Large intestine (tissue), 3 donors: Measurements from ENCODE around the gene MTR. TPM values are rescaled to one million over a fixed set of nuclear protein-coding genes. Genes with fewer than 3 reads are reported as not detected.

Experiments used
- DNase-seq, 2 donors: peaks; one replicate each; pipeline versions ENCODE4 v3.0.0 to v3.0.0-alpha.2; 2013
- H3K27ac ChIP-seq: one replicate; pipeline ENCODE4 v1.5.1; 2013; ENCODE audit warnings: low read length
- H3K27me3 ChIP-seq: 2 replicates; pipeline ENCODE4 v1.6.1; 2013; ENCODE audit warnings: low read length; ENCODE audit not compliant: control insufficient read depth, insufficient read depth
- H3K36me3 ChIP-seq: 2 replicates; pipeline ENCODE4 v1.6.1; 2013; ENCODE audit warnings: low read length; ENCODE audit not compliant: control insufficient read depth, insufficient read depth
- H3K4me1 ChIP-seq: one replicate; pipeline ENCODE4 v1.6.1; 2013; ENCODE audit warnings: low read length; ENCODE audit not compliant: control insufficient read depth, insufficient read depth
- H3K4me3 ChIP-seq: one replicate; pipeline ENCODE4 v1.5.1; 2013; ENCODE audit warnings: low read length
- H3K9me3 ChIP-seq: one replicate; pipeline ENCODE4 v1.6.1; 2013; ENCODE audit warnings: mild to moderate bottlenecking, low read depth, low read length, moderate library complexity; ENCODE audit not compliant: control insufficient read depth
- WGBS: methylation state at CpG from one replicate; pipeline ENCODE4 v1.1.5; 2013; ENCODE audit warnings: low lambda C conversion rate; ENCODE audit not compliant: insufficient coverage; 5-methylcytosine and 5-hydroxymethylcytosine counted together
- polyA plus RNA-seq: library from polyadenylated mRNA; unstranded; fragments of 120-200 nt; gene quantifications from one replicate; pipeline ENCODE4 v1.2.1, GENCODE V29; 2013

Gene MTR
- polyA plus RNA-seq, 1 donor: 20.2 TPM

DNA sequence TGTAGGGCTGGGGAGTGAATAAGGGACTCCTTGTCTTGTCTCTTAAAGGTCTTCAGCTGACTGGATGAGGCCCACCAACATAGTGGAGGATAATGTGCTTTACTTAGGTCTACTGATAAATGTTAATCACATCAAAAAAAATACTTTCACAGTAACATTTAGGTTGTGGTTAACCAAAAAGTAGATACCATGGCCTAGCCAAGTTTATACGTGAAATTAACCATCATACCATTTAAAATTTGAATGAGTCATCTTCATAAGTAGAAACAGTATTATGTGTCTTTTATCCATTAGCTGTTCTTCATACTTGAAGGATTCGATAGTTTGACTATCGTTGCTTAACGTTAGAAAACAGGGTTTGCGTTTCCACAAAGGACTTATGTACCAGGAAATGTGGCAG, 80.9 kb downstream of the MTR start:
- Histone ChIP-seq H3K4me3 (no peak overlapping the region), H3K4me1 (no peaks in the 10 kb centered on the region), H3K27me3 (no peaks in the 10 kb centered on the region), H3K27ac (no peak overlapping the region), H3K9me3 (no peaks in the 10 kb centered on the region), H3K36me3 (peaks cover 31% of the 10 kb centered on the region)
- 82% methylated on average over 2 of the region's 5 CpGs for WGBS
- no peak for DNase-seq

DNA sequence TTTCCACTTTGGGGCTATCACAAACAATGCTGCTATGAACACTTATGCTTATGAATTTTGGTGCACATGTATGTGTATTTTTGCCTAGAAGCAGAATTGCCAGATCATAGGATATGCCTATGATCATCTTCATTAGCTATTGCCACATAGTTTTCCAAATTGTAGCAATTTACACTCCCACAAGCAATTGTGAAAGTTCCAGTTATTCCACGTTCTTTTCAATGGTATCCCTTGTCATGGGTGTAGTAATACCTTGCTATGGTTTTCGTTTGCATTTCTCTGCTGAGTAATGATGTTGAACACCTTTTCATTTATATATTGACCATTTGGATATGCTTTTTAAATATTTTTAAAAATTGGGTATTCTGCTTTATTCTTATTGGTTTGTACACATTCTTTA, 82.6 kb downstream of the MTR start:
- H3K27me3 ChIP-seq: no peaks in the 10 kb centered on the region
- peaks cover 32% of the 10 kb centered on the region for H3K36me3 ChIP-seq
- H3K9me3 ChIP-seq: no peaks in the 10 kb centered on the region
- DNase-seq: no peak
- no peak overlapping the region for H3K27ac ChIP-seq
- WGBS: no CpG with 5 or more reads among the region's 2 CpGs
- no peak overlapping the region for H3K4me3 ChIP-seq
- no peaks in the 10 kb centered on the region for H3K4me1 ChIP-seq

DNA sequence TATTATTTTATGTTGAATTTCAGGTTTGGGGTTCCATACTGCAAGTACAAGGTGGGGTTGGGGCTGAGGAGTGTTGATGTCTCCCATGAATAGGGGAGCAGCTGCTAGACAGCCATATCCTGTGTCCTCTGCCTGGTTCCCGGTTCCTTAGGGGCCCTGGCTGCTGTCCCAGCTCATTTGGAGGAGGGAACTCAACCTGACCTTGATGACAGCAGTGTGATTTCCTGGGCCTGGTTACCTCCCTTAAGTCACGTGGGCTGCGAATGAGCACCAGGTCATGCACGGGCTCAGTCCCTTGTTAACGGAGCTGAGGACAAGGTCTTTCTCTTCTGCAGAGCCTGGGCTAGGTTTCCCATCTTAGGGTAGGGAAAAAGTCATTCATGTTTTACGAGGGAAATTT, 85.1 kb downstream of the MTR start:
- no CpG with 5 or more reads among the region's 6 CpGs for WGBS
- DNase-seq: no peak
- no peaks in the 10 kb centered on the region for H3K4me1 ChIP-seq
- H3K4me3 ChIP-seq: no peak overlapping the region
- H3K36me3 ChIP-seq: peaks cover 27% of the 10 kb centered on the region
- H3K27me3 ChIP-seq: no peaks in the 10 kb centered on the region
- no peak overlapping the region for H3K27ac ChIP-seq
- no peaks in the 10 kb centered on the region for H3K9me3 ChIP-seq

DNA sequence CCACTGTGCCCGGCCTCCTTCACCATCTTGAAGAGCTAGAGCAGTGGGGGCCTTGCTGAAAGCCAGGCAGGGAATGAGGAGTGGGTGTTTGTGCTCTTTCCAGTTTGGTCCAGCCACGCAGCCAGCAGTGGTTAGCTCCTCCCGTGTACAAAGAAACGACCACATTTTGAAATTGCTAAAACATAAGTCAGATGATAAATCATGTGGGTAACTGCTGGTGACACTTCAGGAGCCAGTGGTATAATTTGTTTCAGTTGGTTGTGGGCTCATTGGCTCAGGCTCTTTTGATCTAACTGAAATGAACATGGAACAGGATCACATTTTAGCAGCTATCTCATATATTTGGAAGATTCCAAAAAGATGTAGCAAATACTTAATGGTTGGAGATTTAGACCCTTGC, 87.6 kb downstream of the MTR start:
- DNase-seq: no peak
- WGBS: no CpG with 5 or more reads among the region's 4 CpGs
- Histone ChIP-seq H3K9me3 (no peaks in the 10 kb centered on the region), H3K27me3 (no peaks in the 10 kb centered on the region), H3K36me3 (peaks cover 35% of the 10 kb centered on the region), H3K27ac (no peak overlapping the region), H3K4me3 (no peak overlapping the region), H3K4me1 (no peaks in the 10 kb centered on the region)

DNA sequence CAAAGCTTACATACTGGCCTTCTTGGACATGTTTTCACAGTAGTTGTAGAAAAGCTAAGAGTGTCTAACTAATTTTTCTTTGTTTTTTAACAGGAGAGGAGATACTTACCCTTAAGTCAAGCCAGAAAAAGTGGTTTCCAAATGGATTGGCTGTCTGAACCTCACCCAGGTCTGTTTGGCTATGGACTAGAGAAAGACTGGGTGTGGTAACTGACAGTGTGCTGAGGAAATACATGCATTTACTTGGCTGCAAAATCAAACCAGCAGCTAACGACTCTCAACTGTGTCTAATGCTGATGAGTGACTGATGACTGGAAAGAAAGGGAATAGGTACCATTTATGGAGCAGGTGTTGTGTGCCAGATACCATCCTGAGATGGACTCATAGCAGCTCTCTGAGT, 91.1 kb downstream of the MTR start:
- Histone ChIP-seq H3K4me3 (no peak overlapping the region), H3K4me1 (no peaks in the 10 kb centered on the region), H3K27ac (no peak overlapping the region), H3K36me3 (peaks cover 51% of the 10 kb centered on the region), H3K27me3 (no peaks in the 10 kb centered on the region), H3K9me3 (no peaks in the 10 kb centered on the region)
- no peak for DNase-seq
- 83% methylated on average over 1 of the region's 1 CpG for WGBS

DNA sequence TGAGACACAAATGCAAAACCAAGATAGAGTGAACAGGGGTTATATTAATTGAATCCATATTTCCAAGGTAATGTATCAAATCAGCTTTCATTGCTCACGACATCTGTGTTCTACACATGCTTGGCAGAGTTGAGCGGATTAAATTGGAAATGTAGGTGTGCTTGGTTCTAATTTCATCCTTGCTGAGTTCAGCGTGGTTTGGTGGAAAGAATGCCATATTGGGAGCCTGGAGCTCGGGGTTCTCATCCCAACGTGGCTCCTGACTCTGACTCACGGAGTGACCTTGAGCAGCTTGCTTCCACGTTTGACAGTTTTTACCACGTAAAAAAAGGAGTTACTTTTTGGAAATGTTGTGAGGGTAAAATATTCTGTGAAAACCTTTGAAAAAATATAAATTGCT, 92.0 kb downstream of the MTR start:
- Histone ChIP-seq H3K27me3 (no peaks in the 10 kb centered on the region), H3K27ac (no peak overlapping the region), H3K9me3 (no peaks in the 10 kb centered on the region), H3K36me3 (peaks cover 57% of the 10 kb centered on the region), H3K4me3 (no peak overlapping the region), H3K4me1 (no peaks in the 10 kb centered on the region)
- no CpG with 5 or more reads among the region's 8 CpGs for WGBS
- DNase-seq: no peak

DNA sequence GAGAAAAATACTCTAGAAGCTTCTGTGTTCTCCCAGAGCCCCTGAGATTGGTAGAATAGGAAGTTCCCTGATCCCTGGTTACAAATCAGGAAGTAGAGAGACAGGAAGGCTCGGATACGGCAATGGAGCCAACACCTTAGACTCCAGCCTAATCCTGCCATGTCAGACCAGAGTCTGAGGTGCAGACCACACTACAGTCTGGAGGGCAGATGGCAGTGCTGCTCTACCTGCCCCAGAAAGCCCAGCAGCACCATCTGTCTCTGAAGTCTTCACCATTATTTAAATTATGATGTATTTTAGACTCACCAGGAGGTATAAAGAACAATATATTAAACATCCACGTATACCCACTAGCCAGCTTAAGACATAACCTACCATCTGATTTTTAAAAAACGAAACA, 93.0 kb downstream of the MTR start:
- Histone ChIP-seq H3K27me3 (no peaks in the 10 kb centered on the region), H3K36me3 (peaks cover 63% of the 10 kb centered on the region), H3K9me3 (no peaks in the 10 kb centered on the region), H3K4me1 (no peaks in the 10 kb centered on the region), H3K27ac (no peak overlapping the region), H3K4me3 (no peak overlapping the region)
- no CpG with 5 or more reads among the region's 4 CpGs for WGBS
- no peak for DNase-seq

DNA sequence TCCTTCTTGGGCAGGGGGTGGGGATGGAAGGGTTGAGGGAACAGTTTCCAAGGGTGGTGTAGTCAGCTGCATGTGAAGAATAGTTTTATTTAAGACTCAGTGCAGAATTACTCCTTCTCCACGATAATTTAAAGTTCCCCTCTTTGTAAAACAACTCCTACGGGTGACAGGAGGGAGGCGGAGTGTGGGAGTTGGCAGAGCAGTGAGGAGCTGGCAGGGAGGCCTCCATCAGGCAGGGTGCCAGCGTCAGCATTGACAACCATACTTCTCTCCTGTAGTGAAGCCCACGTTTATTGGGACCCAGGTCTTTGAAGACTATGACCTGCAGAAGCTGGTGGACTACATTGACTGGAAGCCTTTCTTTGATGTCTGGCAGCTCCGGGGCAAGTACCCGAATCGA, 93.8 kb downstream of the MTR start:
- Histone ChIP-seq H3K27ac (no peak overlapping the region), H3K4me3 (no peak overlapping the region), H3K36me3 (peaks cover 69% of the 10 kb centered on the region), H3K9me3 (no peaks in the 10 kb centered on the region), H3K4me1 (no peaks in the 10 kb centered on the region), H3K27me3 (no peaks in the 10 kb centered on the region)
- DNase-seq: no peak
- 87% methylated on average over 3 of the region's 8 CpGs for WGBS

DNA sequence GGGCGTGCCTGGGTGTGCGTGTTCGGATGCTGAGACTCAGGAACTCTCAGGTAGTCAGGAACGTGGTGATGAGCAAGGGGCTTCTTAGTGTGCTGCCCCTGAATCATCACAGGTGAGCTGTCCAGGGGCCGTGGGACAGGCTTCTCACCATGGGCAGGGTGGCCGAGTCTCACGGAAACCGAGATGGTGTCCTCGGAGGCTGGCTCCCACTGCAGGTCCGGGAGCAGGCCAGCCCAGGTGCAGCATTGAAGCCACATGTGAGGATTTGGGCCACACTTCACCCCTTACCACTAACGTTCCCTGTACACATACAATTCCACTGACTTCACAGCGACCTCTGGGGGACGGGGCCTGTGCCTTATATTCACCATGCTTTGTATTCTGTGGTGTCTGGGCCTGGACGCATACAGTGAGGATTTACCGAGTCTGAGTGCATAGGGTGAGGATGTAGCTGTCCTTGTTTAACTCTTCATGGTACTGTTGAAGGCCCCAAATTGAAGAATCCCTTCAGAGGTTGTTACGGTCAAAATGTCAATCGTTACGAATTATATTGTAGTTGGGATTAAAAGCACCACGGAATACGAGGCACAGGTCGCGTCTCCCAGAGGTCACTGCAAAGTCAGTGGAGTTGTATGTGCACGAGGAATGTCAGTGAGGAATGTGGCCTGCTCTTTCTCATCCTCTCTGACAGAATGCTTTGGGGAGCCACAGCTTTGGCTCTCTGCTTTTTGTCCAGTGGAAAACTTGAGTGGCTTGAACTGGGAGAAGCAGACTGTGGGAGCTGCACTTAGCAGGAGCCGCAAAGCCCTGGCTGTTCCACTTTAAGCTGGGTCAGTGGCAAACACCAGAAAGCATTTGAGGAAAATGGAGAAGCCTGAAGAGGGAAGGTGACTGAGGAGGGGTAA, 95.3 kb downstream of the MTR start:
- no peaks in the 10 kb centered on the region for H3K4me1 ChIP-seq
- no peak overlapping the region for H3K27ac ChIP-seq
- H3K9me3 ChIP-seq: no peaks in the 10 kb centered on the region
- DNase-seq: no peak
- no peaks in the 10 kb centered on the region for H3K27me3 ChIP-seq
- WGBS: no CpG with 5 or more reads among the region's 24 CpGs
- H3K4me3 ChIP-seq: no peak overlapping the region
- H3K36me3 ChIP-seq: peaks cover 78% of the 10 kb centered on the region

DNA sequence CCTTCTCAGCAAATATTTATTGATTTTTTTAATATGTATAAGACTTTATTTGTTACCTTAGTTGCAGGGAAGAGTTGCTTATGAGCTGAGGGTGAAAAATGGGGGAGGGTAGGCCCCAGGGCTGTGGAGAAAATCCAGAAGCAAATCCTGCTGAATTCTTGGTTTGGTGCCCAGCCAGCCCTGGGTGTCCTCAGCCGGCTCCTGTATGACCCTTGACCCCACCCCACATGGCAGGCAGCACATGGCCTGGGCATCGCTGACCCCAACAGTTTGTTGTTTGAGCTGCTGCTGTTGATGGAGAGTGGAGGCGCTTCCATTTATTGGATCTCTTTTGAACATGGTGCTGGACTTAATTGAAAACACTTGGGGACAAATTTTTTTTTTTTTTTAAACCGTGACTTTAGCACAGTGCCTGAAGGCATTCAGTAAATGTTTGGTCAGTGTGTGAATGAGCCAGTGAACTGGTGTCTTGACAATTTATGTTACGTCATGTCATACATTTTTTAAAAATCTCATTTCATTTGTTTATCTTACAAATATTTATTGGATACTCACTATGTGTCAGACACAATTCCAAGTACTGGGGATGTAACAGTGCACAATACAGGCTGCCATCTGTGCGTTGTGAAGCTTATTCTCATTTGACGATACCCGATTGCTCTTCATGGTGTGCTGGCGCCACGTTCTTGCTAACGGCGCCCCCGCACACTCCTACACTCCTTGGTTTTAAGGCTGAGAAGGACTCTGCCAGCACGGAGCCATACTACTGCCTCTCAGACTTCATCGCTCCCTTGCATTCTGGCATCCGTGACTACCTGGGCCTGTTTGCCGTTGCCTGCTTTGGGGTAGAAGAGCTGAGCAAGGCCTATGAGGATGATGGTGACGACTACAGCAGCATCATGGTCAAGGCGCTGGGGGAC, 98.8 kb downstream of the MTR start:
- Histone ChIP-seq H3K9me3 (no peaks in the 10 kb centered on the region), H3K27me3 (no peaks in the 10 kb centered on the region), H3K4me3 (no peak overlapping the region), H3K4me1 (no peaks in the 10 kb centered on the region), H3K36me3 (peaks cover 86% of the 10 kb centered on the region), H3K27ac (no peak overlapping the region)
- no CpG with 5 or more reads among the region's 19 CpGs for WGBS
- DNase-seq: no peak
